ENCODE data around the gene MINDY4.

Gene MINDY4

DNA sequence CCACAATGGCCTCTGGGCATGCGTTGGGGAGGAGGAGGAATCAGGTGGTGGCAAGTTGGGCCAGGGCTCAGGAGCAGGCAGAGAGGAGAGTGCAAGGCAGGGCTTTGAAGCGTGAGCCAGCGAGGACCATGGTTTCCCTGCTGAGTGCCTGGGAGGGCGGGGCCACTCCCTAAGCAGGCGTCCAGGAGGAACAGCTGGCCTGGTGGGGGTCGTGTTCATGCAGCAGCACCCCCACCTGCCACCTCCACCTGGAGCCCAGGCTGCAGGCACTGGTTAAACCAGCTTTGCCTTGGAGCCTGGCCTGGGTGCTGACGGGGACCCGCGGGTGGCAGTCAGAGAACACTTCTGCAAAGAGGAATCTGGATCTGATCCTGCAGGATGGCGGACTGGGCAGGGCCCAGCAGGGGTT, 116.3 kb downstream of the MINDY4 start:
- no peak for TF ChIP-seq NFIC (IDR thresholded peaks at IDR 0.05)
- TF ChIP-seq ZBTB7A (IDR thresholded peaks at IDR 0.05; ENCODE audit: low read depth), result no peak
- TF ChIP-seq TCF12 (IDR thresholded peaks at IDR 0.05; ENCODE audit: low read depth), result no peak
- TF ChIP-seq TAF1 (IDR thresholded peaks at IDR 0.05; ENCODE audit: low read depth), result no peak
- TF ChIP-seq TEAD4 (IDR thresholded peaks at IDR 0.05), result no peak
- no peak for TF ChIP-seq YY1 (IDR thresholded peaks at IDR 0.05; ENCODE audit: low read depth)
- TF ChIP-seq, protein P1, sequence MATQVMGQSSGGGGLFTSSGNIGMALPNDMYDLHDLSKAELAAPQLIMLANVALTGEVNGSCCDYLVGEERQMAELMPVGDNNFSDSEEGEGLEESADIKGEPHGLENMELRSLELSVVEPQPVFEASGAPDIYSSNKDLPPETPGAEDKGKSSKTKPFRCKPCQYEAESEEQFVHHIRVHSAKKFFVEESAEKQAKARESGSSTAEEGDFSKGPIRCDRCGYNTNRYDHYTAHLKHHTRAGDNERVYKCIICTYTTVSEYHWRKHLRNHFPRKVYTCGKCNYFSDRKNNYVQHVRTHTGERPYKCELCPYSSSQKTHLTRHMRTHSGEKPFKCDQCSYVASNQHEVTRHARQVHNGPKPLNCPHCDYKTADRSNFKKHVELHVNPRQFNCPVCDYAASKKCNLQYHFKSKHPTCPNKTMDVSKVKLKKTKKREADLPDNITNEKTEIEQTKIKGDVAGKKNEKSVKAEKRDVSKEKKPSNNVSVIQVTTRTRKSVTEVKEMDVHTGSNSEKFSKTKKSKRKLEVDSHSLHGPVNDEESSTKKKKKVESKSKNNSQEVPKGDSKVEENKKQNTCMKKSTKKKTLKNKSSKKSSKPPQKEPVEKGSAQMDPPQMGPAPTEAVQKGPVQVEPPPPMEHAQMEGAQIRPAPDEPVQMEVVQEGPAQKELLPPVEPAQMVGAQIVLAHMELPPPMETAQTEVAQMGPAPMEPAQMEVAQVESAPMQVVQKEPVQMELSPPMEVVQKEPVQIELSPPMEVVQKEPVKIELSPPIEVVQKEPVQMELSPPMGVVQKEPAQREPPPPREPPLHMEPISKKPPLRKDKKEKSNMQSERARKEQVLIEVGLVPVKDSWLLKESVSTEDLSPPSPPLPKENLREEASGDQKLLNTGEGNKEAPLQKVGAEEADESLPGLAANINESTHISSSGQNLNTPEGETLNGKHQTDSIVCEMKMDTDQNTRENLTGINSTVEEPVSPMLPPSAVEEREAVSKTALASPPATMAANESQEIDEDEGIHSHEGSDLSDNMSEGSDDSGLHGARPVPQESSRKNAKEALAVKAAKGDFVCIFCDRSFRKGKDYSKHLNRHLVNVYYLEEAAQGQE (IDR thresholded peaks at IDR 0.05; ENCODE audit: low read depth), result no peak
- no peak for TF ChIP-seq RAD21 (IDR thresholded peaks at IDR 0.05; ENCODE audit: low read depth)
- no peak for TF ChIP-seq EGR1 (IDR thresholded peaks at IDR 0.05)
- no peak for TF ChIP-seq EP300 (IDR thresholded peaks at IDR 0.05; ENCODE audit: borderline replicate concordance)
- TF ChIP-seq, protein P2, sequence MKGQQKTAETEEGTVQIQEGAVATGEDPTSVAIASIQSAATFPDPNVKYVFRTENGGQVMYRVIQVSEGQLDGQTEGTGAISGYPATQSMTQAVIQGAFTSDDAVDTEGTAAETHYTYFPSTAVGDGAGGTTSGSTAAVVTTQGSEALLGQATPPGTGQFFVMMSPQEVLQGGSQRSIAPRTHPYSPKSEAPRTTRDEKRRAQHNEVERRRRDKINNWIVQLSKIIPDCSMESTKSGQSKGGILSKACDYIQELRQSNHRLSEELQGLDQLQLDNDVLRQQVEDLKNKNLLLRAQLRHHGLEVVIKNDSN (IDR thresholded peaks at IDR 0.05), result no peak
- no peak for TF ChIP-seq CEBPB (IDR thresholded peaks at IDR 0.05)
- TF ChIP-seq, protein P3, sequence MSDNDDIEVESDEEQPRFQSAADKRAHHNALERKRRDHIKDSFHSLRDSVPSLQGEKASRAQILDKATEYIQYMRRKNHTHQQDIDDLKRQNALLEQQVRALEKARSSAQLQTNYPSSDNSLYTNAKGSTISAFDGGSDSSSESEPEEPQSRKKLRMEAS (IDR thresholded peaks at IDR 0.05), result no peak
- TF ChIP-seq CREB1 (IDR thresholded peaks at IDR 0.05; ENCODE audit: low read depth), result no peak
- no peak for TF ChIP-seq FOXM1 (IDR thresholded peaks at IDR 0.05; ENCODE audit: borderline replicate concordance, low read depth)

DNA sequence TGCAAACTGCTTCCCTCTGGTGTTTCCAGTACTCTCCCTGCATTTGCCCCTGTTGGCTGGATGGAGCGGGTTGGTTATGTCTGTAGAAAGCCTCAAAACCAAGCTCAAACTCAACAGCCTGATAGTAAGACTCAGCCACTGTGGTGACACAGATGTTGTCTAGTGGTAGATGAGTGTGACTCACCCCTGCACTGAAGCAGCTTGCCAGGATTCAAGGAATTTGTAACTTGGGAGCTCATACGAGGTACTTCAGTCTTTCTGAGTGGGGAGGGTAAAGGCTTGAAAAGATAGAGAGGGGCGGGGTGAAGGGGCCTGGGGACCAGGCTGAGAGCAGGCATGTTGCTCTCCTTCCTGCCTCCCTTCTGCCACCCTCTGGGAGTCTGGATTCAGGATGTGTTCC, 117.5 kb downstream of the MINDY4 start:
- TF ChIP-seq EGR1 (IDR thresholded peaks at IDR 0.05) (no peak), FOXM1 (IDR thresholded peaks at IDR 0.05; ENCODE audit: borderline replicate concordance, low read depth) (no peak), EP300 (IDR thresholded peaks at IDR 0.05; ENCODE audit: borderline replicate concordance) (no peak), YY1 (IDR thresholded peaks at IDR 0.05; ENCODE audit: low read depth) (no peak), NFIC (IDR thresholded peaks at IDR 0.05) (no peak), CREB1 (IDR thresholded peaks at IDR 0.05; ENCODE audit: low read depth) (no peak), TAF1 (IDR thresholded peaks at IDR 0.05; ENCODE audit: low read depth) (no peak), TCF12 (IDR thresholded peaks at IDR 0.05; ENCODE audit: low read depth) (no peak), RAD21 (IDR thresholded peaks at IDR 0.05; ENCODE audit: low read depth) (no peak), ZBTB7A (IDR thresholded peaks at IDR 0.05; ENCODE audit: low read depth) (no peak)
- TF ChIP-seq, protein P3 (IDR thresholded peaks at IDR 0.05), result no peak
- TF ChIP-seq, protein P2 (IDR thresholded peaks at IDR 0.05), result no peak
- TF ChIP-seq, protein P1 (IDR thresholded peaks at IDR 0.05; ENCODE audit: low read depth), result no peak

DNA sequence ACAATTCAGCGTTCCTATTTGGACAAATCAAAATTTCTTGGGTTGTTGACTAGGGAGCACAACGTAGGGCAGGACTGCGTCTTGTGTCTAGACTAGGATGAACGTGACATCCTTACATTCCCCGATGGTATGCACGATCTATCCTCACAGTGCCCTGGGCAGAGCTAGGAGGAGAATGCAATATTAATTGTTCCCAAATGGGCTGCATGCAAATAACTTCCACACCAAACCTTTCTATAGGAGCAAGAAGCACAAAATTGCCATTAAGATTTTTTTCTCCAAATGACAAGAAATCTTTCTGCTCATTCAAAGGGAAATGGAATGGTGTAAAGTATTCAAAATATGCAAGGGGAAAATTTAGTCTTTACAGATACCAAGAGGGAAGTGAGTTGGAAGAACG, 119.0 kb downstream of the MINDY4 start:
- TF ChIP-seq, protein P3 (IDR thresholded peaks at IDR 0.05), result no peak
- TF ChIP-seq TCF12 (IDR thresholded peaks at IDR 0.05; ENCODE audit: low read depth), result no peak

DNA sequence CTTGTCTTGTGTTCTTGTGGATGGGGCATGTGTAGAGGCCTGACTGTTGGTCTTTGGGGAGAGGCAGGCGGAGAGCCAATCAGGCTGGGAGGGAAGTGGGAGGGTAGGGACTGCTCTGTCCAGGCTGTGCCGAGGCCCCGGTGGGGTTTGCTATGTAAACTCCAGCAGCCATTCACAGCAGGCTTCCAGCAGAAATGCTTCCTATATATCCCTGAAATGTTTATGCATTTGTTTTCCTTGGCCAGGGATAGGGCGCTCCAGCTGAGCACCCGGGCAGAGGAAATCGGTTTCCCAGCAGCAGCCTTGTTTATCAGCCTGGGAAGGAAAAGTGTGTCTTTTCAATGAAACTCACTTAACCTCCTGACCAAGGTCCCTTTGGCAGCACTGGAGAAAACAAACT, 122.1 kb downstream of the MINDY4 start:
- no peak for TF ChIP-seq CREB1 (IDR thresholded peaks at IDR 0.05; ENCODE audit: low read depth)
- TF ChIP-seq EP300 (IDR thresholded peaks at IDR 0.05; ENCODE audit: borderline replicate concordance), result no peak
- no peak for TF ChIP-seq RAD21 (IDR thresholded peaks at IDR 0.05; ENCODE audit: low read depth)
- TF ChIP-seq CEBPB (IDR thresholded peaks at IDR 0.05), result no peak
- TF ChIP-seq TCF12 (IDR thresholded peaks at IDR 0.05; ENCODE audit: low read depth), result no peak
- TF ChIP-seq, protein P2 (IDR thresholded peaks at IDR 0.05), result no peak
- no peak for TF ChIP-seq EGR1 (IDR thresholded peaks at IDR 0.05)
- TF ChIP-seq YY1 (IDR thresholded peaks at IDR 0.05; ENCODE audit: low read depth), result no peak
- TF ChIP-seq NFIC (IDR thresholded peaks at IDR 0.05), result no peak
- no peak for TF ChIP-seq FOXM1 (IDR thresholded peaks at IDR 0.05; ENCODE audit: borderline replicate concordance, low read depth)
- TF ChIP-seq, protein P3 (IDR thresholded peaks at IDR 0.05), result no peak
- no peak for TF ChIP-seq ZBTB7A (IDR thresholded peaks at IDR 0.05; ENCODE audit: low read depth)
- TF ChIP-seq, protein P1 (IDR thresholded peaks at IDR 0.05; ENCODE audit: low read depth), result no peak
- TF ChIP-seq TAF1 (IDR thresholded peaks at IDR 0.05; ENCODE audit: low read depth), result no peak
- TF ChIP-seq TEAD4 (IDR thresholded peaks at IDR 0.05), result no peak
